HG02973 (cell line): Measurements from ENCODE around the gene VEGFB.
"Not testable (repeated sequence)": the region's sequence is repeated elsewhere in the genome, so short reads cannot be mapped to it uniquely, and the experiment has no call there.

Experiments used
- ATAC-seq: cut with Tn5 transposase; IDR thresholded peaks from one replicate; pipeline ENCODE4 v1.9.1; 2021; ENCODE audit warnings: moderate library complexity; ENCODE audit not compliant: unreplicated experiment

VEGFB gene

GRCh38 chr11:64245797-64246620, 11.6 kb downstream of the VEGFB start:
- ATAC-seq: no peak

DNA sequence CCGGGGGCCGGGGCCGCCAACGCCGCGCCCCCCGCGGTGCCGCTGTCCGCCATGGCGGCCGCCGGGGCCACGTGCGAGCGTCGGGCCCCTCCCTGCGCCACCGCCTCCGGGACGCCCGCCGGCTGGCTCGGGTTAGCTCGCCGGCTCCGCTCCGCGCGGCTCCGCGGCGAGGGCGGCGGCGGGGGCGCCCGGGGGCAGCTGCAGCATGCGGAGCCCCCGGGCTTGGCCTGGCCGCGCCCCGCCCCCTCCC, 12.2 kb downstream of the VEGFB start:
- ATAC-seq: not testable (repeated sequence)

GRCh38 chr11:64246871-64247728, 12.7 kb downstream of the VEGFB start, which contains the start of gene PPP1R14B:
TSS of gene PPP1R14B (minus strand) at chr11:64246943. CDS start at chr11:64246673, 270 bp downstream.
- ATAC-seq: no peak

GRCh38 chr11:64247729-64248531, 13.5 kb downstream of the VEGFB start:
- no peak for ATAC-seq

DNA sequence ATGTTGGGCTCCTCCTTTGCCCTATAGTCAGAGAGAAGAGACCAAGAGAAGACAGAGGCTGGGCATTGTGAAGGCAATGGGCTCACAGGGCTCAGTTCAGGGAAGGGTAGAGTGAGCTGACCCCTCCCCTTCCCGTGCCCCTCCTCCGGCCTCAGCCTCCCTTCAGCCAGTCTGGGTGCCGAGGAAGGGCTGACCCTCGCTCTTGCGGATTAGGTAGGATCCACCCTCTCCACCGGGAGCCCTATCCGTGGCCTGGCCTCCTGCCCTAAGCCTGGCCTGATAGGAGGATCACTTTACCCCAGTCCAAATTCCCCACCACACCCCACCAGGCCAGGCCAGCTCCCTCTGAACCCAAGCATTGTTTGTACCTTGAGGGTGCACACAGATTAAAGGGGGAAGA, 14.2 kb downstream of the VEGFB start:
- ATAC-seq: no peak

DNA sequence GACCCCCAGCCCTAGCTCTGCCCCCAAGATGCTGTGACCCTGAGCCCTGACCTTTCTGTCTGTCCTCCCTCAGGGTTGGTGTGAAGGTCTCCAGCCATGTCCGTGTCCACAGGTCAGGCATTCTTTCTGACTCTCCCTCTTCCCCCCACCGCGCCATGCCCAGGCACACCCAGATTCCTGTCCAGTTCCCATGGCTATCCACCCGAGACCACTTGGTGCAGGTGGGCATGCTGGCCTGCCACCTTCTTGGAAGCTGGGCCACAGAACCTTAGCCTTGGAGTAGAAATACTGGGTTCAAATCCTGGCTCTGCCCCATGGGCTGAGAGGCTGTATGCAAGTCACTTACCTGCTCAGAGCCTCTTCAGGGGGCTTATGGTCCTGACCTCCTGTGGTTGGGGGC, 14.7 kb downstream of the VEGFB start:
- no peak for ATAC-seq

- no peak for ATAC-seq
These were observed 15.4 kb downstream of the VEGFB start for GRCh38 chr11:64249563-64250414.

- ATAC-seq: no peak
These were observed 16.1 kb downstream of the VEGFB start for GRCh38 chr11:64250415-64251015.

DNA sequence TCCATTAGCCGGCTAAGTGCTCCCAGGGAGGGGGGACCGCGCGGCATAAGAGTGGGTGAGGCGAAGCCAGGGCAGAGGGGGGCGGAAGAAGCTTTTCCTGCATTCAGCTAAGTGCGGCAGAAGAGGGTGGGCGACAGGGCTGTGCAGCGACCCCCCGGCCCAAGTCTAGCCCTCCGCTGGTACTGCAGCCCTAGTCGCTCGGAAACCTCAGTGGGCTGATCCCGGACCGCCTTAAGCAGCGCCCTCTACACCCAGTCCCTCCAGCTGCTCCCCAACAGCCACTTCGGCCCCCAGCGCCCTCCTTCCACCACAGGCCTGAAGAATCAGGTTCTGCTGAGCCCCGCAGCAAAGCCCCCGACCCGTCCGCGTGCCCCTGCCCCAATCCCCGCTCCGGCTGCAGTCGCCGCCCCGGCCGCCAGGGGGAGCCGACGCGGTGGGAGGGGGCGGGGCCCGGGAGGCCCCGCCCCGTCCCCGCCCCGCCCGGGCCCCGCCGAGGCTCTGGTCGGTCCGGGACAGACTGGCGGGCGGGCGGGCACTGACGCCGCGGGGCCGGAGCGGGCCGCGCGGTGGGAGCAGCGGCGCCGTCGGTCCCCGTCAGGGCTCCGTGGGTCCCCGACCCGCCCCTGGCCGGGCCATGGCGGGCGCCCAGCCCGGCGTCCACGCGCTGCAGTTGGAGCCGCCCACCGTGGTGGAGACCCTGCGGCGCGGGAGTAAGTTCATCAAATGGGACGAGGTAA, 16.8 kb downstream of the VEGFB start, which contains the start of gene PLCB3:
Gene PLCB3, plus strand, starts transcription at position 515 of the 737 bp plus-strand sequence. Its CDS starts 120 bp downstream, at position 635.
- no peak for ATAC-seq

GRCh38 chr11:64251753-64252002, 17.3 kb downstream of the VEGFB start:
- ATAC-seq: no peak

DNA sequence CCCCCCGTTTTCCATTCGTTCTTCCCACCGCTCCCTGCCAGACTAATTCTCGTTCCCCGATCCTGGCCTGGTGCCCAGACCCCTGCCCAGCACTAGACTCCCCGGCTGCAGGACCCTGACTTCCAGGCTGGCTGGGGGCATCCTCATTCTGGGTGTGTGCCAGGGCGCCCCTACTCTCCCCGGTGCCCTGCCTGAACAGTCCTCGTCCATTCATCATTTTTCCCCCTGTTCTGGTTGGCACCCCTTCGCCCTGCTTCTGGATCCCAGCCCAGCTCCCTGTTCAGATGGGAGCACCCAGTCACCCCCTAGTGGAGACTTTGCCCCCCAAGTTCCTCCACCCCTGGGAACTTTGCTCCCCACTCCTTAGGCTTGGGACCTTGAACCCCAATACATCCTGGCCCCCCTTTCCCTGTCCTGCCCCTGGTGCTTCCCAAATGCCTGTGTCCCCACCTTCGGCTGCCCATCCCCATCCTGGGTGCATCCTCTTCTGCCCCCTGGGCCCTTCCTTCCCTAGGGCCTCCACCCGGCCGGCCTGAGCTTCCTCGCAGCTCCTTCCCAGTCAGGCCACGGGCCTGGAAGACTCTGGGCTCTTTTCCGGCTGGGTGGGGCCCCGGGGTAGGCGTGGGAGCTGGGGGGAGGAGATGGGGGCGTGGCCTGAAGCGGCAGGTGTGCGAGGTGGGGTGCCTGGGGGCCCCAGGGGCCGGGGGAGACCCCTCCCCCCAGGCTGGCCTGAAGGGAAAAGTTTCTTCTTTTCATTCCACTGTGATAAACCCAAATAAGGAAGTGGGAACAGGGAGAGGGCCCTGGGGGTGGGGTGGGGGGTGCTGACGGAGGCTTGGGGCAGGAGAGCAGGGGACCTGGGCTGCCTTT, 17.9 kb downstream of the VEGFB start:
- ATAC-seq: no peak

DNA sequence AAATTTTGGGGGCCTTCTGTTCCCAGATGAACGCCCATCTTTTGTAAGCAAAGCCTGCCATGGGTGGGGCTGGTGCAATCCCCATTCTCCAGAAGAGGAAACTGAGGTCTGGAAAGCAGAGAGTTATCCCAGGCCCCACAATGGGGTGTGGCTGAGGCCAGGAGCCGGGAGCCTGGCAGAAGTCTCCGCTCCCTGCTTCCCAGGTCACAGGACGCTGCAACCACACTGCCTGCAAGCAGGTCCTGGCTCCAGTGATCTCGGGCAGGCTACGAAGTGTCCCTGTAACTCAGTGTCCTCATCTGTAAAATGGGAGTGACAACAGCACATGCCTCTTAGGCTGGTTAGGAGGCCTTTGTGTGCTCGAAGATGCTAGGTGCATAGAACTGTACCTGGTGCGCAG, 18.7 kb downstream of the VEGFB start:
- no peak for ATAC-seq

DNA sequence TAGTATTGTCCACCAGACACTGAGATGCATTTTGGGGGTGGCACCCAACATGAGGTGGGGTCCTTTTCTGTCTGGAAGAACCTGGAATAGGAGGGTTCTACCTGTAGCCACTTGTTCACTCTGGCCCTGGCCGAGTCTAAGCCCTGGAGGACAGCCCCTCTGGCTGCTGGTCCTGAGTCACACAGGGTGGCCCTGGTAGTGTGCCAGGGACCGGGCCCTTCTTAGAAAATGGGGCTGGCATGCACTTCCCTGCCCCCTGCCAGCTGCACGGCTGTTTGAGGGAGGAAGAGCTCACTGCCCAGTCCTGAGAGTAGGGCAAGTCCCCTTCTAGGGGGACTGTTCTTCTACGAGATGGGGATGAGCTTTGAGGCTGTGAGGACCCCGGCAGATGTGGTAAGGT, 19.1 kb downstream of the VEGFB start:
- ATAC-seq: no peak

DNA sequence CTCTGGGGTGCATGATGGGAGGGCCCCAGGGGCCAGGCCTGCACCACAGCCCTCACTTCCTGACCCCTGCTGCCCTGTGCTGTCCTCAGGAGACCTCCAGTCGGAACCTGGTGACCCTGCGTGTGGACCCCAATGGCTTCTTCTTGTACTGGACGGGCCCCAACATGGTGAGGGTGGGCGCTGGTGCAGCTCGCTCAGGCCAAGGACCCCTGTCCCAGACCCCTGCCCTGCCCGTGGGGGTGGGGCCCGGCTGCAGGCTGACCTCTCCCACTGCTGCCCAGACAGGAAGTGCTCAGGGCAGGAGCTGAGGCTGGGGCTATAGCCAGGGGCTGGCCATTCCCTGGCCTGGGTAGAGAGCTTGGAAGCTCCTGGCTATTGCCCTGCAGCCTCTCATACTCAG, 19.9 kb downstream of the VEGFB start:
- no peak for ATAC-seq

GRCh38 chr11:64255135-64256128, 21.0 kb downstream of the VEGFB start:
- ATAC-seq: no peak

- ATAC-seq: no peak
These were observed 21.9 kb downstream of the VEGFB start for GRCh38 chr11:64256300-64256699.

DNA sequence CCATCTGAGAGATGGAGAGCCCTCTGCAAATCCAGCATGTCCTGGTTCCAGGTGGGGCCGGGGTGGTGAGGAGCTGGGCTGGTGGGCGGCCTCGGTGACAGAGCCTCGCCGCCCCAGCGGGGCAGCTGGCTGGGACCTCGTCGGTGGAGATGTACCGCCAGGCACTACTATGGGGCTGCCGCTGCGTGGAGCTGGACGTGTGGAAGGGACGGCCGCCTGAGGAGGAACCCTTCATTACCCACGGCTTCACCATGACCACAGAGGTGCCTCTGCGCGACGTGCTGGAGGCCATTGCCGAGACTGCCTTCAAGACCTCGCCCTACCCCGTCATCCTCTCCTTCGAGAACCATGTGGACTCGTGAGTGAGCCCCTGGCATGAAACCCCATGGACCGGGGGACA, 24.0 kb downstream of the VEGFB start:
- no peak for ATAC-seq
